Calu3 (cell line): ENCODE results near the gene ZNF646. TPM values are rescaled to one million over a fixed set of nuclear protein-coding genes. Genes with fewer than 3 reads are reported as not detected.

Experiments
- BruUV-seq: library from RNA; stranded (reverse); fragments of 400-500 nt; replicated peaks from 2 replicates; lab custom pipeline; 2021; lab: Mats Ljungman, UMichigan
- CTCF ChIA-PET: fragments of 300-600 bp; sonication (Branson Sonifier 250); formaldehyde crosslinking; loops from one replicate; lab custom pipeline; 2022; ENCODE audit warnings: antibody characterized with exemption; lab: Charles Lee
- DNase-seq: peaks from one replicate; pipeline ENCODE4 v3.0.0; 2022
- H3K27ac Mint-ChIP-seq: one replicate; pipeline ENCODE4 v1.8.0; 2022; ENCODE audit warnings: mixed read lengths; ENCODE audit not compliant: unreplicated experiment
- H3K27me3 Mint-ChIP-seq: one replicate; pipeline ENCODE4 v1.8.0; 2022; ENCODE audit warnings: mixed read lengths; ENCODE audit not compliant: unreplicated experiment
- H3K36me3 Mint-ChIP-seq: one replicate; pipeline ENCODE4 v1.8.0; 2022; ENCODE audit warnings: mild to moderate bottlenecking, moderate library complexity, mixed read lengths; ENCODE audit not compliant: insufficient read depth, unreplicated experiment
- H3K4me1 Mint-ChIP-seq: one replicate; pipeline ENCODE4 v1.8.0; 2022; ENCODE audit warnings: mild to moderate bottlenecking, low read depth, mixed read lengths; ENCODE audit not compliant: unreplicated experiment
- H3K4me3 Mint-ChIP-seq: one replicate; pipeline ENCODE4 v1.8.0; 2022; ENCODE audit warnings: mild to moderate bottlenecking, low read depth, moderate library complexity, mixed read lengths; ENCODE audit not compliant: unreplicated experiment
- H3K9me3 Mint-ChIP-seq: one replicate; pipeline ENCODE4 v1.8.0; 2022; ENCODE audit warnings: low read depth, mixed read lengths; ENCODE audit not compliant: unreplicated experiment
- CTCF ChIP-seq: fragments of 200-600 bp; IDR thresholded peaks from one replicate; pipeline ENCODE4 v1.8.0; 2022; ENCODE audit warnings: antibody characterized with exemption; ENCODE audit not compliant: unreplicated experiment
- intact Hi-C: fragments of 100-400 bp; cut with micrococcal nuclease; formaldehyde crosslinking; loops from one replicate; pipeline ENCODE4 v1.10.0; 2022; ENCODE audit not compliant: unreplicated experiment
- total RNA-seq: library from RNA; stranded (reverse); gene quantifications from 2 replicates; pipeline ENCODE4 v1.2.3, GENCODE V29; 2022

ZNF646 gene
- total RNA-seq, 1 experiment from 2014 or later = 34.9 TPM

GRCh38 chr16:31071861-31072260, 2.4 kb upstream of the ZNF646 start:
- BruUV-seq = no TSS peak
- Mint-ChIP-seq H3K27ac (peak overlapping the region; percentile 89), H3K27me3 (no peaks in the 10 kb centered on the region), H3K4me1 (peaks cover 26% of the 10 kb centered on the region), H3K9me3 (no peaks in the 10 kb centered on the region), H3K4me3 (peak overlapping the region; percentile 88), H3K36me3 (peaks cover 34% of the 10 kb centered on the region)
- CTCF ChIA-PET = interaction anchor here (0.6 kb wide), 1 partner anchor 132 kb away, joined by 3 read pairs; no protein-coding TSS in a partner anchor
- intact Hi-C loops = loop anchor here (5.0 kb wide), 1 partner anchor 70 kb away; no protein-coding TSS in a partner anchor
- TF ChIP-seq CTCF = no peak
- DNase-seq = no peak

- H3K36me3 Mint-ChIP-seq = peaks cover 35% of the 10 kb centered on the region
- no peaks in the 10 kb centered on the region for H3K27me3 Mint-ChIP-seq
- intact Hi-C loops = loop anchor here (5.0 kb wide), 1 partner anchor 70 kb away; no protein-coding TSS in a partner anchor
- H3K4me3 Mint-ChIP-seq = peak overlapping the region; percentile 88
- H3K27ac Mint-ChIP-seq = peak overlapping the region; percentile 89
- CTCF ChIA-PET = interaction anchor here (2.4 kb wide), 1 partner anchor 87 kb away, joined by 17 read pairs; the partner anchor contains the start of gene HSD3B7
- H3K9me3 Mint-ChIP-seq = no peaks in the 10 kb centered on the region
- TF ChIP-seq CTCF = no peak
- DNase-seq = peak; percentile 41
- H3K4me1 Mint-ChIP-seq = peaks cover 26% of the 10 kb centered on the region
- TSS peak; percentile 44 for BruUV-seq
These were observed 1.6 kb upstream of the ZNF646 start for GRCh38 chr16:31072540-31073141.

- no TSS peak for BruUV-seq
- peaks cover 26% of the 10 kb centered on the region for H3K4me1 Mint-ChIP-seq
- H3K27me3 Mint-ChIP-seq = no peaks in the 10 kb centered on the region
- H3K27ac Mint-ChIP-seq = peak overlapping the region; percentile 89
- DNase-seq = peak; percentile 96
- no peaks in the 10 kb centered on the region for H3K9me3 Mint-ChIP-seq
- peak overlapping the region; percentile 88 for H3K4me3 Mint-ChIP-seq
- TF ChIP-seq CTCF = no peak
- intact Hi-C loops = loop anchor here (5.0 kb wide), 1 partner anchor 69 kb away; no protein-coding TSS in a partner anchor
- CTCF ChIA-PET = interaction anchor here (0.6 to 2.4 kb wide), 6 partner anchors 16 to 88 kb away, joined by 3 to 20 read pairs (median 4); partner anchors contain the start of gene HSD3B7
- H3K36me3 Mint-ChIP-seq = peaks cover 42% of the 10 kb centered on the region
These were observed 866 bp upstream of the ZNF646 start for GRCh38 chr16:31073142-31073969.

- Mint-ChIP-seq H3K27me3 (no peaks in the 10 kb centered on the region), H3K36me3 (peaks cover 48% of the 10 kb centered on the region), H3K4me3 (peak overlapping the region; percentile 88), H3K9me3 (no peaks in the 10 kb centered on the region), H3K4me1 (peaks cover 26% of the 10 kb centered on the region), H3K27ac (peak overlapping the region; percentile 89)
- BruUV-seq = no TSS peak
- no peak for TF ChIP-seq CTCF
- intact Hi-C loops = loop anchor here (1.0 to 5.0 kb wide), 4 partner anchors 20 to 89 kb away; partner anchors contain the start of genes HSD3B7, KAT8 and VKORC1
- no peak for DNase-seq
- CTCF ChIA-PET = interaction anchor here (0.8 to 2.4 kb wide), 6 partner anchors 17 to 259 kb away, joined by 3 to 20 read pairs (median 4); partner anchors contain the start of gene HSD3B7
These were observed 577 bp downstream of the ZNF646 start for GRCh38 chr16:31074814-31075183.
